Measurements from ENCODE around the gene LRMDA.

Gene LRMDA

GRCh38 chr10:75495434-75496190 lies 64.2 kb downstream of the LRMDA start:
- no peaks in the 10 kb centered on the region for H3K36me3 ChIP-seq (replicated peaks)
- DNase-seq (ENCODE audit: low spot score in 2 of 2) = no peak
- no peaks in the 10 kb centered on the region for H3K27me3 ChIP-seq (ENCODE audit: low read depth)
- H3K4me1 ChIP-seq = no peaks in the 10 kb centered on the region
- no peak overlapping the region for H3K4me3 ChIP-seq
- in situ Hi-C loops (cut with MboI; ENCODE audit: low sequenced_read_pairs) = no loop called here
- H3K9me3 ChIP-seq = no peaks in the 10 kb centered on the region

DNA sequence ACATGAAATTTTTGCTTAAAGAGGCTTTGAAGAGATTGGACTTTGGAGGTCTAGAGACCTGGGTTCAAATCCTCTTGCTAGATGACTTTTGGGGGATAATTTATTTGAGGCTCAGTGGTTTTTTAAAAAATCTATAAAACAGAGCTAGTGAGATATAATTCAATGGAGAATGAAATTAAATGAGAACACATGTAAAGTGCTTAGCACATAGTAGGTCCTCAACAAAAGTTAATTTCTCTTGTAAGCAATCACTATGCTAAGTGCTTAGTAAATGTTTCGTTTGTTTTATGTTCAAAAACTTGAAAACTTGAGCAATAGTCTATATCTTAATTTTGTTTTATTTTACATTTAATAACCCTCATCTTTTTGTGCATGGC lies 64.8 kb downstream of the LRMDA start:
- in situ Hi-C loops (cut with MboI; ENCODE audit: low sequenced_read_pairs) = no loop called here
- Histone ChIP-seq H3K4me3 (no peak overlapping the region), H3K27me3 (ENCODE audit: low read depth) (no peaks in the 10 kb centered on the region), H3K9me3 (no peaks in the 10 kb centered on the region), H3K36me3 (replicated peaks) (no peaks in the 10 kb centered on the region), H3K4me1 (no peaks in the 10 kb centered on the region)
- DNase-seq (ENCODE audit: low spot score in 2 of 2) = no peak

GRCh38 chr10:75497997-75498883 lies 66.8 kb downstream of the LRMDA start:
- Histone ChIP-seq H3K27me3 (ENCODE audit: low read depth) (no peaks in the 10 kb centered on the region), H3K4me1 (no peaks in the 10 kb centered on the region), H3K36me3 (replicated peaks) (no peaks in the 10 kb centered on the region), H3K9me3 (no peaks in the 10 kb centered on the region), H3K4me3 (no peak overlapping the region)
- peak in 1 of 2 experiments; percentile 21 for DNase-seq (ENCODE audit: low spot score in 2 of 2)
- in situ Hi-C loops (cut with MboI; ENCODE audit: low sequenced_read_pairs) = no loop called here

- Histone ChIP-seq H3K4me3 (no peak overlapping the region), H3K36me3 (replicated peaks) (no peaks in the 10 kb centered on the region), H3K4me1 (no peaks in the 10 kb centered on the region), H3K9me3 (no peaks in the 10 kb centered on the region), H3K27me3 (ENCODE audit: low read depth) (no peaks in the 10 kb centered on the region)
- no peak for DNase-seq (ENCODE audit: low spot score in 2 of 2)
- in situ Hi-C loops (cut with MboI; ENCODE audit: low sequenced_read_pairs) = no loop called here
Observed at GRCh38 chr10:75498884-75499350, 67.5 kb downstream of the LRMDA start.

- DNase-seq (ENCODE audit: low spot score in 2 of 2) = no peak
- Histone ChIP-seq H3K36me3 (replicated peaks) (no peaks in the 10 kb centered on the region), H3K27me3 (ENCODE audit: low read depth) (no peaks in the 10 kb centered on the region), H3K9me3 (no peaks in the 10 kb centered on the region), H3K4me1 (no peaks in the 10 kb centered on the region), H3K4me3 (no peak overlapping the region)
- in situ Hi-C loops (cut with MboI; ENCODE audit: low sequenced_read_pairs) = no loop called here
Observed at GRCh38 chr10:75499556-75500160, 68.2 kb downstream of the LRMDA start.

DNA sequence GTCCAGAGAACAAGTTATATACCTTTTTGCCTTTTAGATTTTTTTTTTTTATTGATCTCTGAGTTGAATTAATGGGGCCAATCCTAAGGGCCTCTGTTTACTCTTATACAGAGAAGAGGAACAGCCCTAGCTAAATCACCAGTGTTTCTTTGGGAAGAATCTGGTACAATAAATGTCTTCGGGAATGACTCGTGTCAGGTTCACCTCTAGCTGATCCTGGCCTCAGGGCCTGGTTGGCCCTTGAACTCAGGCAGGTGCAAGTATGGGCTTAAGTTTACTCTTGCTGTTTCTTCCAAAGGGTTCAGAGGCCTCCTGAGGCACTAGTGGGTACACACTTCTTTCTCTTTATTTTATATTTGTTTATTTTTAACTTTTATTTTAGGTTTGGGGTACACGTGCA lies 71.0 kb downstream of the LRMDA start:
- Histone ChIP-seq H3K4me1 (no peaks in the 10 kb centered on the region), H3K27me3 (ENCODE audit: low read depth) (no peaks in the 10 kb centered on the region), H3K9me3 (no peaks in the 10 kb centered on the region), H3K36me3 (replicated peaks) (no peaks in the 10 kb centered on the region), H3K4me3 (no peak overlapping the region)
- DNase-seq (ENCODE audit: low spot score in 2 of 2) = no peak
- in situ Hi-C loops (cut with MboI; ENCODE audit: low sequenced_read_pairs) = no loop called here

DNA sequence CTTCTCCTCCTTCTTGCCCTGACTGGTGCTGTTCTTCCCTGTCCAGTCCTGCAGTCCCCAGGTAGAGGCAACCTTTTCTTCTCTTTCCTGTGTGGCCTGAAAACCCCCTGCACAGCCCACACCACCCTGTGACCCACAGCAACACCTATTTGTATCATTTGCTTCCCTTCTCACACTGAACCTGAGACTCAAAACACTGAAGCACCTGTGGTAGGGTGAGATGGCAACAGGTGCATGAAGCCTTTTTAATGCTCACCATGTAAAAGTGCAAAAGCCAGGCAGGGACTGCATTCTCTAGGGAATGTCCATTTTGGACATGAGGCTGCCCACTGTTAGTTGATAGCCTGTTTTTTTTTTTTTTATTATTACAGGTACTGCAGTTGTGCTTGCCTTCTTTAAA lies 71.4 kb downstream of the LRMDA start:
- no peak for DNase-seq (ENCODE audit: low spot score in 2 of 2)
- in situ Hi-C loops (cut with MboI; ENCODE audit: low sequenced_read_pairs) = no loop called here

GRCh38 chr10:75505293-75505692 lies 73.9 kb downstream of the LRMDA start:
- no peak for DNase-seq (ENCODE audit: low spot score in 2 of 2)
- Histone ChIP-seq H3K4me1 (no peaks in the 10 kb centered on the region), H3K27me3 (ENCODE audit: low read depth) (no peaks in the 10 kb centered on the region), H3K36me3 (replicated peaks) (no peaks in the 10 kb centered on the region), H3K9me3 (no peaks in the 10 kb centered on the region), H3K4me3 (no peak overlapping the region)
- in situ Hi-C loops (cut with MboI; ENCODE audit: low sequenced_read_pairs) = no loop called here

More for the DNA sequence above, 71.4 kb downstream of the LRMDA start:
- Histone ChIP-seq H3K9me3 (no peaks in the 10 kb centered on the region), H3K4me1 (no peaks in the 10 kb centered on the region), H3K4me3 (no peak overlapping the region), H3K36me3 (replicated peaks) (no peaks in the 10 kb centered on the region), H3K27me3 (ENCODE audit: low read depth) (no peaks in the 10 kb centered on the region)

GRCh38 chr10:75505840-75506506 lies 74.5 kb downstream of the LRMDA start:
- no peak for DNase-seq (ENCODE audit: low spot score in 2 of 2)
- Histone ChIP-seq H3K27me3 (ENCODE audit: low read depth) (no peaks in the 10 kb centered on the region), H3K36me3 (replicated peaks) (no peaks in the 10 kb centered on the region), H3K4me3 (no peak overlapping the region), H3K9me3 (no peaks in the 10 kb centered on the region), H3K4me1 (no peaks in the 10 kb centered on the region)
- in situ Hi-C loops (cut with MboI; ENCODE audit: low sequenced_read_pairs) = no loop called here

DNA sequence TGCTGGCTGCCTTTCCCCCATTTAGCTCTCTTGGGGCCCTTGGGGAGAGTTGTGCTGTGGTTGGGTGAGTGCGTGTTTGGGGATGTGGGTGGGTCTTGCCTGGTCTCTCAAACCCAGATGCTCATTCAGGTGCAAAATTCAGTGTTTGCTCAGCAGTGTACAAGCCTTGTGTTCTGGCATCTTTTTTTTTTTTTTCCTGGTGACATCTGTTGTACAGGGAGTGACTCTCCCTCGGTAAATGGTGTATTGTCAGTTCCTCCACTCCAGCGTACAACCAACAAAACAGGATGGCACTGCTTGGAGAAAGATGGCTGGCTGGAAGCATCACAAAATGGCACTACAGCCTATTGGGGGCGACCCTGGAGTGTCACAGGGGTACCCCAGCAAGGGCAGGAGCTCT lies 75.5 kb downstream of the LRMDA start:
- no peak for DNase-seq (ENCODE audit: low spot score in 2 of 2)
- Histone ChIP-seq H3K36me3 (replicated peaks) (no peaks in the 10 kb centered on the region), H3K27me3 (ENCODE audit: low read depth) (no peaks in the 10 kb centered on the region), H3K9me3 (no peaks in the 10 kb centered on the region), H3K4me3 (no peak overlapping the region), H3K4me1 (no peaks in the 10 kb centered on the region)
- in situ Hi-C loops (cut with MboI; ENCODE audit: low sequenced_read_pairs) = no loop called here

DNA sequence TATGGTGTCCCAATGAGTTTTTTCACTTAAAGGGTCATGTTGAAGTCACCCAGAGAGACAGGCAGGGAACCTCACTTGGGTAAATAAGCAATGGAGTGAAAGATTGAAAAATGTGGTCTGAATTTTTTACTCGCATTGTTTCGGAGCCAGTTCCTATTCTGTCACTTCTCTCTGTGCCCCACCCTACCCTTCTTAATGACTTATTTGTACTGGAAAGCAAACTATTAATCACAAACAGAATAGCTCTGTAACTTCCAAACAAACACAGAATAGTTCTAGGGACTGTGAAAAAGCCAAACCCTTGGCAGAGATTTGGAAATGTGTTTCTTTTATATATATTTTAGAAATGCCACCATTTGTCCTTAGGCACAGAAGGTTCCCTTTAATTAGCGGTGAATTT lies 76.0 kb downstream of the LRMDA start:
- Histone ChIP-seq H3K9me3 (no peaks in the 10 kb centered on the region), H3K27me3 (ENCODE audit: low read depth) (no peaks in the 10 kb centered on the region), H3K4me1 (no peaks in the 10 kb centered on the region), H3K36me3 (replicated peaks) (no peaks in the 10 kb centered on the region), H3K4me3 (no peak overlapping the region)
- in situ Hi-C loops (cut with MboI; ENCODE audit: low sequenced_read_pairs) = no loop called here
- DNase-seq (ENCODE audit: low spot score in 2 of 2) = no peak

DNA sequence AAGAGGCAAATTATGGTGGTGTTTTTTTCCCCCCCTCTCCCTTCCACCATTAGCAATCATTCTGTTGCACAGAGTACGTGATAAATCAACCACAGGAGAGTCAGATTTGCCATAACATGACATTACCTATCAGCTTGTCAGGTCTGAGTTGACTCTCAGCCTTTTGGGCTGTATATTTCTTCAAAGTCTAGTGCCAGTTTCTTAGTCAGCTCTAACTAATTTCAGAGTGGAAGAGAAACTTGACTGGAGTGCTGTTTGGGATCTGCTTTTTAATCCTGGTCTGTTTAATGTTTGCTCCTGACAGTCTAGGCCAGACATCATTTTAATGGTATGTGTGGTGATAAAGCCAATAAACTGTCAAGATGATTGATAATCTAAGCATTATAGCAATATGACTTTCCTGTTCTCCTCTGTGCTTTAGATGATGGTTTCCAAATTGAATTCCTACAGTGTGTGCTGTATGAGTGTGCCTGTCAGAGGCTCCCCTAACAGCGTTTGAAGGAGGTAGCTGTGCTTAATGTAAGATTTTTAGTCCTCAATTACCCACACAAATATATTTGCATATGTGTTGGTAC lies 76.9 kb downstream of the LRMDA start:
- DNase-seq (ENCODE audit: low spot score in 2 of 2) = no peak
- Histone ChIP-seq H3K4me3 (no peak overlapping the region), H3K36me3 (replicated peaks) (no peaks in the 10 kb centered on the region), H3K9me3 (no peaks in the 10 kb centered on the region), H3K4me1 (no peaks in the 10 kb centered on the region), H3K27me3 (ENCODE audit: low read depth) (no peaks in the 10 kb centered on the region)
- in situ Hi-C loops (cut with MboI; ENCODE audit: low sequenced_read_pairs) = no loop called here

DNA sequence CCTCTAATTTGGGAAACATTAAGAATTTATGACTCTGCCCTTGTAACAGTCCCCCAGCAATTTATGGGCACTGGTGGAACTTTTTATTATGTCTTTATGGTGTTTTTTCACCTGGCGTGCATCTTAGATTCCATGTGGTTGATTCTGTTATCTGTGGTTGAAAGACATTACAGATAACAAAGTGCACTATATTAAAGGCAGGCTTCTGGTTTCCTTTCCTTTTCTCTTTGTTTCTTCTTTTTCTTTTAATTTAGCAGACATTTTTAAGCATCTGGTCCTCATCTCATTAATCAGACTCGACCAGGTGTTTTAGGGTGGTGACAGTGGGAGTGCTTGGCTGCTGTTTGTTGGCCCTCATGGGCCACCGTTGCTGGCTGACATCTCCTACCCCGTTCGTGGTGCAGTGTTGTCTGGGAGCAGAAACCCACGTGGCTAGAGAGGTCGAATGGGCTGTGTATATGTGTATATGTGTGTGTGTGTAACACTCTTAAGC lies 77.4 kb downstream of the LRMDA start:
- no peak for DNase-seq (ENCODE audit: low spot score in 2 of 2)
- in situ Hi-C loops (cut with MboI; ENCODE audit: low sequenced_read_pairs) = no loop called here
- H3K9me3 ChIP-seq = no peaks in the 10 kb centered on the region

More for the DNA sequence above, 77.4 kb downstream of the LRMDA start:
- no peaks in the 10 kb centered on the region for H3K4me1 ChIP-seq
- no peak overlapping the region for H3K4me3 ChIP-seq
- H3K27me3 ChIP-seq (ENCODE audit: low read depth) = no peaks in the 10 kb centered on the region
- no peaks in the 10 kb centered on the region for H3K36me3 ChIP-seq (replicated peaks)

All from HAP-1 (cell line).